ENCODE measurements around the gene SLC13A5.

The SLC13A5 gene

GRCh38 chr17:6711681-6712057 lies 1.5 kb downstream of the SLC13A5 start:
- no peak overlapping the region for H3K4me3 ChIP-seq (ENCODE audit: low read depth, low read length)
- TF ChIP-seq CTCF (IDR thresholded peaks at IDR 0.05; ENCODE audit: insufficient read depth, low read depth, low read length, missing control alignments): no peak
- no peak for DNase-seq (ENCODE audit: low read depth)

- no peak overlapping the region for H3K4me3 ChIP-seq (ENCODE audit: low read depth, low read length)
- DNase-seq (ENCODE audit: low read depth): no peak
Measured at GRCh38 chr17:6711081-6711674, 2.0 kb downstream of the SLC13A5 start.

GRCh38 chr17:6710317-6710716 lies 2.9 kb downstream of the SLC13A5 start:
- no peak for TF ChIP-seq CTCF (IDR thresholded peaks at IDR 0.05; ENCODE audit: insufficient read depth, low read depth, low read length, missing control alignments)
- no peak for DNase-seq (ENCODE audit: low read depth)
- H3K4me3 ChIP-seq (ENCODE audit: low read depth, low read length): no peak overlapping the region

More at GRCh38 chr17:6711081-6711674, 2.0 kb downstream of the SLC13A5 start:
- TF ChIP-seq CTCF (IDR thresholded peaks at IDR 0.05; ENCODE audit: insufficient read depth, low read depth, low read length, missing control alignments): no peak

GRCh38 chr17:6708357-6708961 lies 4.7 kb downstream of the SLC13A5 start:
- H3K4me3 ChIP-seq (ENCODE audit: low read depth, low read length): no peak overlapping the region
- TF ChIP-seq CTCF (IDR thresholded peaks at IDR 0.05; ENCODE audit: insufficient read depth, low read depth, low read length, missing control alignments): no peak
- DNase-seq (ENCODE audit: low read depth): no peak

- TF ChIP-seq CTCF (IDR thresholded peaks at IDR 0.05; ENCODE audit: insufficient read depth, low read depth, low read length, missing control alignments): no peak
- H3K4me3 ChIP-seq (ENCODE audit: low read depth, low read length): no peak overlapping the region
- no peak for DNase-seq (ENCODE audit: low read depth)
Measured at GRCh38 chr17:6706996-6707395, 6.2 kb downstream of the SLC13A5 start.

- H3K4me3 ChIP-seq (ENCODE audit: low read depth, low read length): no peak overlapping the region
- DNase-seq (ENCODE audit: low read depth): no peak
Measured at GRCh38 chr17:6706499-6706898, 6.7 kb downstream of the SLC13A5 start.

More at GRCh38 chr17:6706499-6706898, 6.7 kb downstream of the SLC13A5 start:
- no peak for TF ChIP-seq CTCF (IDR thresholded peaks at IDR 0.05; ENCODE audit: insufficient read depth, low read depth, low read length, missing control alignments)
